GM11168 (cell line): ENCODE results near the gene HMGB2.

ENCODE experiments used
- in situ Hi-C: fragments of 300-500 bp; cut with MboI; formaldehyde crosslinking; loops from one replicate; pipeline ENCODE4 v1.12.0; 2022; ENCODE audit warnings: low sequenced_read_pairs; ENCODE audit not compliant: unreplicated experiment

HMGB2 gene

GRCh38 chr4:173337463-173337862 lies 3.3 kb upstream of the HMGB2 start:
- in situ Hi-C loops, result no loop called here

- in situ Hi-C loops, result no loop called here
Observed at GRCh38 chr4:173334891-173335752, 964 bp upstream of the HMGB2 start.

- in situ Hi-C loops, result no loop called here
Observed at GRCh38 chr4:173333658-173334084, 487 bp downstream of the HMGB2 start.

- in situ Hi-C loops, result no loop called here
Observed at GRCh38 chr4:173332963-173333657, 1.0 kb downstream of the HMGB2 start.

- in situ Hi-C loops, result no loop called here
Observed at GRCh38 chr4:173332021-173332487, 2.1 kb downstream of the HMGB2 start.

- in situ Hi-C loops, result no loop called here
Observed at GRCh38 chr4:173330590-173330989, 3.6 kb downstream of the HMGB2 start.

- in situ Hi-C loops, result no loop called here
Observed at GRCh38 chr4:173328236-173328901, 5.8 kb downstream of the HMGB2 start.

GRCh38 chr4:173325007-173325736 lies 9.0 kb downstream of the HMGB2 start:
- in situ Hi-C loops, result no loop called here

GRCh38 chr4:173319696-173320095 lies 14.5 kb downstream of the HMGB2 start:
- in situ Hi-C loops, result no loop called here

- in situ Hi-C loops, result no loop called here
Observed at GRCh38 chr4:173318648-173319211, 15.4 kb downstream of the HMGB2 start.

GRCh38 chr4:173318240-173318639 lies 15.9 kb downstream of the HMGB2 start:
- in situ Hi-C loops, result no loop called here

- in situ Hi-C loops, result no loop called here
Observed at GRCh38 chr4:173317004-173317403, 17.2 kb downstream of the HMGB2 start.

GRCh38 chr4:173316060-173316459 lies 18.1 kb downstream of the HMGB2 start:
- in situ Hi-C loops, result no loop called here

- in situ Hi-C loops, result loop anchor here (5.0 kb wide), 1 partner anchor 103 kb away; no protein-coding TSS in a partner anchor
Observed at GRCh38 chr4:173314715-173315114, 19.4 kb downstream of the HMGB2 start.

- in situ Hi-C loops, result loop anchor here (5.0 kb wide), 1 partner anchor 106 kb away; no protein-coding TSS in a partner anchor
Observed at GRCh38 chr4:173311368-173311767, 22.8 kb downstream of the HMGB2 start.

GRCh38 chr4:173307778-173308177 lies 26.4 kb downstream of the HMGB2 start:
- in situ Hi-C loops, result no loop called here

GRCh38 chr4:173301518-173302201 lies 32.5 kb downstream of the HMGB2 start:
- in situ Hi-C loops, result no loop called here

- in situ Hi-C loops, result no loop called here
Observed at GRCh38 chr4:173294444-173294843, 39.7 kb downstream of the HMGB2 start.

- in situ Hi-C loops, result no loop called here
Observed at GRCh38 chr4:173293663-173294062, 40.5 kb downstream of the HMGB2 start.
